ENCODE data around the gene CA12. TPM values are rescaled to one million over a fixed set of nuclear protein-coding genes. Genes with fewer than 3 reads are reported as not detected.

Gene CA12
- total and polyA plus RNA-seq, 4 donors = 2.7 to 29.7 (median 7.8) TPM

- no peaks in the 10 kb centered on the region for H3K4me1 ChIP-seq (ENCODE audit: control insufficient read depth in 1 of 2, insufficient read depth in 2 of 2, low read length in 2 of 2)
- no peaks in the 10 kb centered on the region for H3K27me3 ChIP-seq (ENCODE audit: control insufficient read depth in 1 of 2, insufficient read depth in 2 of 2, low read length in 1 of 2)
- no peak overlapping the region for H3K27ac ChIP-seq (ENCODE audit: low read depth in 1 of 2, low read length in 2 of 2)
- intact Hi-C loops (cut with DNase I) = no loop called here
- 94 to 97% methylated on average over 5 of the region's 5 CpGs for WGBS, 2 donors
- H3K9me3 ChIP-seq (ENCODE audit: control insufficient read depth, low read length) = no peaks in the 10 kb centered on the region
- no peaks in the 10 kb centered on the region for H3K36me3 ChIP-seq (ENCODE audit: control insufficient read depth in 1 of 2, insufficient read depth in 2 of 2, low read length in 1 of 2)
- no peak for ATAC-seq (ENCODE audit: low FRiP score)
- no peak overlapping the region for H3K4me3 ChIP-seq (ENCODE audit: low read length in 2 of 2)
- no peak for DNase-seq
Measured at GRCh38 chr15:63372753-63373152, 8.9 kb downstream of the CA12 start.

GRCh38 chr15:63372018-63372705 is 9.5 kb downstream of the CA12 start:
- H3K9me3 ChIP-seq (ENCODE audit: control insufficient read depth, low read length) = no peaks in the 10 kb centered on the region
- H3K27me3 ChIP-seq (ENCODE audit: control insufficient read depth in 1 of 2, insufficient read depth in 2 of 2, low read length in 1 of 2) = no peaks in the 10 kb centered on the region
- no peaks in the 10 kb centered on the region for H3K4me1 ChIP-seq (ENCODE audit: control insufficient read depth in 1 of 2, insufficient read depth in 2 of 2, low read length in 2 of 2)
- H3K4me3 ChIP-seq (ENCODE audit: low read length in 2 of 2) = no peak overlapping the region
- ATAC-seq (ENCODE audit: low FRiP score) (peak; percentile 82), DNase-seq (peak; percentile 88 to 91)
- H3K27ac ChIP-seq (ENCODE audit: low read depth in 1 of 2, low read length in 2 of 2) = no peak overlapping the region
- H3K36me3 ChIP-seq (ENCODE audit: control insufficient read depth in 1 of 2, insufficient read depth in 2 of 2, low read length in 1 of 2) = no peaks in the 10 kb centered on the region
- WGBS, 2 donors = 67 to 73% methylated on average over 12 of the region's 12 CpGs
- intact Hi-C loops (cut with DNase I) = no loop called here

- Histone ChIP-seq H3K27me3 (ENCODE audit: control insufficient read depth in 1 of 2, insufficient read depth in 2 of 2, low read length in 1 of 2) (no peaks in the 10 kb centered on the region), H3K27ac (ENCODE audit: low read depth in 1 of 2, low read length in 2 of 2) (no peak overlapping the region), H3K9me3 (ENCODE audit: control insufficient read depth, low read length) (no peaks in the 10 kb centered on the region), H3K4me3 (ENCODE audit: low read length in 2 of 2) (no peak overlapping the region), H3K36me3 (ENCODE audit: control insufficient read depth in 1 of 2, insufficient read depth in 2 of 2, low read length in 1 of 2) (no peaks in the 10 kb centered on the region), H3K4me1 (ENCODE audit: control insufficient read depth in 1 of 2, insufficient read depth in 2 of 2, low read length in 2 of 2) (no peaks in the 10 kb centered on the region)
- DNase-seq (no peak), ATAC-seq (ENCODE audit: low FRiP score) (peak; percentile 71)
- 93 to 94% methylated on average over 15 of the region's 15 CpGs for WGBS, 2 donors
- intact Hi-C loops (cut with DNase I) = no loop called here
Measured at GRCh38 chr15:63371297-63371918, 10.2 kb downstream of the CA12 start.

GRCh38 chr15:63370764-63371163 is 10.9 kb downstream of the CA12 start:
- Histone ChIP-seq H3K36me3 (ENCODE audit: control insufficient read depth in 1 of 2, insufficient read depth in 2 of 2, low read length in 1 of 2) (no peaks in the 10 kb centered on the region), H3K4me1 (ENCODE audit: control insufficient read depth in 1 of 2, insufficient read depth in 2 of 2, low read length in 2 of 2) (no peaks in the 10 kb centered on the region), H3K27ac (ENCODE audit: low read depth in 1 of 2, low read length in 2 of 2) (no peak overlapping the region), H3K4me3 (ENCODE audit: low read length in 2 of 2) (no peak overlapping the region), H3K27me3 (ENCODE audit: control insufficient read depth in 1 of 2, insufficient read depth in 2 of 2, low read length in 1 of 2) (no peaks in the 10 kb centered on the region), H3K9me3 (ENCODE audit: control insufficient read depth, low read length) (no peaks in the 10 kb centered on the region)
- WGBS, 2 donors = 93 to 94% methylated on average over 4 of the region's 4 CpGs
- intact Hi-C loops (cut with DNase I) = no loop called here
- ATAC-seq (ENCODE audit: low FRiP score) = no peak
- no peak for DNase-seq

DNA sequence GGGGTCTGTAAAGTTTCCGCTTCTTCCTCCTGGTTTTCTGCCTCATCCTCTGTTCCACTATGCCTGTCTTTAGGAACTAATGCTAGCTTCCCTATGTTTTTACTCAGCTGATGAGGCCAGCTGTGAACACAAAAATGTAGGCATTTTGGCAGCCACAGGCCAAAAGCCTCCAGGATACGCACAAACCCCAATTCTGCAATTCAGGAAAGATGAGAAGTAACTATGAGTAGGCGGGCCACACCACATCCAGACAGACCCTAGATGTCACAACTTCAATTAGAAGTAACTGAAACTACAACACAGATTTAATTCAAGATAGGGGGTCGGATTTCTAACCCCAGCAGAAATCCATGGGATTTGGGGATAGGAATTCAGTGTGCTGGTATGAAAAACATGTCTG is 11.9 kb downstream of the CA12 start:
- WGBS, 2 donors = 97% methylated on average over 4 of the region's 4 CpGs
- H3K36me3 ChIP-seq (ENCODE audit: control insufficient read depth in 1 of 2, insufficient read depth in 2 of 2, low read length in 1 of 2) = no peaks in the 10 kb centered on the region

DNA sequence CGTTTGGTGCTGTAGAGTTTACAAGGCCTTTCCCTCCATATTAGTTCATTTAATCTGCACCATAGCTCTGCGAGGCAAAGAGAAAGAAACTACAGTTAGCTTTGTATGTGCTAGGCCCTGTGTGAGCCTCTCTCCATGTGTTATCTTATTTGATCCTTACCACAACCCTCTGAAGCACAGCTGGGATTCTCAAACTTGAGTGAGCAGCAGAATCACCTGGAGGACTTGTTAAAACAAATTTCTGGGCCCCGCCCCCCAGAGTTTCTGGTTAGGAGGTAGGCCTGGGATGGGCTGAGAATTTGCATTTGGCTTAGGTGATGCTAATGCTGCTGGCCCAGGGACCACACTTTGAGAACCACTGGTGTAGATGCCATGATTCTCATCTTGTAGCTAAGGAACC is 12.3 kb downstream of the CA12 start:
- DNase-seq = no peak
- no peaks in the 10 kb centered on the region for H3K4me1 ChIP-seq (ENCODE audit: control insufficient read depth in 1 of 2, insufficient read depth in 2 of 2, low read length in 2 of 2)
- H3K27ac ChIP-seq (ENCODE audit: low read depth in 1 of 2, low read length in 2 of 2) = no peak overlapping the region

More for the DNA sequence above, 11.9 kb downstream of the CA12 start:
- no peak for DNase-seq
- H3K9me3 ChIP-seq (ENCODE audit: control insufficient read depth, low read length) = no peaks in the 10 kb centered on the region
- no peaks in the 10 kb centered on the region for H3K4me1 ChIP-seq (ENCODE audit: control insufficient read depth in 1 of 2, insufficient read depth in 2 of 2, low read length in 2 of 2)
- H3K27ac ChIP-seq (ENCODE audit: low read depth in 1 of 2, low read length in 2 of 2) = no peak overlapping the region
- no peak for ATAC-seq (ENCODE audit: low FRiP score)
- intact Hi-C loops (cut with DNase I) = no loop called here
- H3K4me3 ChIP-seq (ENCODE audit: low read length in 2 of 2) = no peak overlapping the region
- no peaks in the 10 kb centered on the region for H3K27me3 ChIP-seq (ENCODE audit: control insufficient read depth in 1 of 2, insufficient read depth in 2 of 2, low read length in 1 of 2)

GRCh38 chr15:63368503-63368902 is 13.1 kb downstream of the CA12 start:
- Histone ChIP-seq H3K4me3 (ENCODE audit: low read length in 2 of 2) (no peak overlapping the region), H3K36me3 (ENCODE audit: control insufficient read depth in 1 of 2, insufficient read depth in 2 of 2, low read length in 1 of 2) (no peaks in the 10 kb centered on the region), H3K9me3 (ENCODE audit: control insufficient read depth, low read length) (no peaks in the 10 kb centered on the region), H3K4me1 (ENCODE audit: control insufficient read depth in 1 of 2, insufficient read depth in 2 of 2, low read length in 2 of 2) (no peaks in the 10 kb centered on the region), H3K27ac (ENCODE audit: low read depth in 1 of 2, low read length in 2 of 2) (no peak overlapping the region), H3K27me3 (ENCODE audit: control insufficient read depth in 1 of 2, insufficient read depth in 2 of 2, low read length in 1 of 2) (no peaks in the 10 kb centered on the region)
- WGBS, 2 donors = 98% methylated on average over 7 of the region's 7 CpGs
- DNase-seq (no peak), ATAC-seq (ENCODE audit: low FRiP score) (no peak)
- intact Hi-C loops (cut with DNase I) = no loop called here

More for the DNA sequence above, 12.3 kb downstream of the CA12 start:
- Histone ChIP-seq H3K9me3 (ENCODE audit: control insufficient read depth, low read length) (no peaks in the 10 kb centered on the region), H3K27me3 (ENCODE audit: control insufficient read depth in 1 of 2, insufficient read depth in 2 of 2, low read length in 1 of 2) (no peaks in the 10 kb centered on the region), H3K36me3 (ENCODE audit: control insufficient read depth in 1 of 2, insufficient read depth in 2 of 2, low read length in 1 of 2) (no peaks in the 10 kb centered on the region), H3K4me3 (ENCODE audit: low read length in 2 of 2) (no peak overlapping the region)
- intact Hi-C loops (cut with DNase I) = no loop called here
- ATAC-seq (ENCODE audit: low FRiP score) = no peak
- WGBS, 2 donors = 72 to 74% methylated on average over 3 of the region's 3 CpGs

GRCh38 chr15:63367900-63368299 is 13.7 kb downstream of the CA12 start:
- intact Hi-C loops (cut with DNase I) = no loop called here

DNA sequence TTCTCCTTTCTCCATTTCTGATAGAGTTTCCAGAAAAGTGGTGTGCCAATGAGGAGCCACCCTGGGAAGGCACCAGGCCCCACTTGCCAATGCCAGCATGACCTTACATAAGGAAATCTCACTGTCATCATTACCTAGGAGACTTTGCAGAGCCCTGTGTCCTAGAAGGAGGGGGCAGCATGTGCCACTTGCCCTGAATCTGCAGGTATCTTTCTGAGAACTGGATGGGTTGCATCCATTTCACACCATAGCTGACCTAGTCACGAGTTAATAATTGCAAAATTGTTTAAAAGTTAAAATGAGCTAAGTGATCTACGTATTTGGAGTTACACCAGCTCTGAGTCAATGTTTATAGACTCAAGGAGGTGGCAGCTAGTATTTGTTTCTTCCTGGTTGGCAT is 14.3 kb downstream of the CA12 start:
- WGBS, 2 donors = 79 to 80% methylated on average over 2 of the region's 2 CpGs
- ATAC-seq (ENCODE audit: low FRiP score) (no peak), DNase-seq (no peak)
- H3K9me3 ChIP-seq (ENCODE audit: control insufficient read depth, low read length) = no peaks in the 10 kb centered on the region
- H3K4me1 ChIP-seq (ENCODE audit: control insufficient read depth in 1 of 2, insufficient read depth in 2 of 2, low read length in 2 of 2) = no peaks in the 10 kb centered on the region
- H3K4me3 ChIP-seq (ENCODE audit: low read length in 2 of 2) = no peak overlapping the region
- H3K27ac ChIP-seq (ENCODE audit: low read depth in 1 of 2, low read length in 2 of 2) = no peak overlapping the region
- H3K27me3 ChIP-seq (ENCODE audit: control insufficient read depth in 1 of 2, insufficient read depth in 2 of 2, low read length in 1 of 2) = no peaks in the 10 kb centered on the region
- no peaks in the 10 kb centered on the region for H3K36me3 ChIP-seq (ENCODE audit: control insufficient read depth in 1 of 2, insufficient read depth in 2 of 2, low read length in 1 of 2)
- intact Hi-C loops (cut with DNase I) = no loop called here

More at GRCh38 chr15:63367900-63368299, 13.7 kb downstream of the CA12 start:
- H3K27ac ChIP-seq (ENCODE audit: low read depth in 1 of 2, low read length in 2 of 2) = no peak overlapping the region
- no peaks in the 10 kb centered on the region for H3K4me1 ChIP-seq (ENCODE audit: control insufficient read depth in 1 of 2, insufficient read depth in 2 of 2, low read length in 2 of 2)
- DNase-seq = no peak
- no peaks in the 10 kb centered on the region for H3K36me3 ChIP-seq (ENCODE audit: control insufficient read depth in 1 of 2, insufficient read depth in 2 of 2, low read length in 1 of 2)
- no peaks in the 10 kb centered on the region for H3K27me3 ChIP-seq (ENCODE audit: control insufficient read depth in 1 of 2, insufficient read depth in 2 of 2, low read length in 1 of 2)
- no peak overlapping the region for H3K4me3 ChIP-seq (ENCODE audit: low read length in 2 of 2)
- ATAC-seq (ENCODE audit: low FRiP score) = no peak
- H3K9me3 ChIP-seq (ENCODE audit: control insufficient read depth, low read length) = no peaks in the 10 kb centered on the region
- WGBS, 2 donors = 96% methylated on average over 6 of the region's 6 CpGs
